NT2/D1 (cell line): ENCODE data around the gene MEIS2.

ENCODE experiments used
- DNase-seq: peaks from one replicate; pipeline ENCODE4 v3.0.0-alpha.2; 2011; ENCODE audit warnings: low read depth, low spot score
- H3K27me3 ChIP-seq: 2 replicates; pipeline ENCODE4 v1.6.0; 2011; ENCODE audit warnings: mild to moderate bottlenecking; ENCODE audit not compliant: insufficient read length, insufficient read depth
- H3K36me3 ChIP-seq: 2 replicates; pipeline ENCODE4 v1.6.1; 2011; ENCODE audit warnings: mild to moderate bottlenecking, low read length, mixed read lengths; ENCODE audit not compliant: insufficient read depth, insufficient read length
- H3K4me1 ChIP-seq: 2 replicates; pipeline ENCODE4 v1.5.1; 2011; ENCODE audit not compliant: insufficient read depth, insufficient read length
- H3K4me3 ChIP-seq: 2 replicates; pipeline ENCODE4 v1.5.1; 2011; ENCODE audit warnings: low read depth; ENCODE audit not compliant: insufficient read length
- H3K9ac ChIP-seq: 2 replicates; pipeline ENCODE4 v1.6.0; 2011; ENCODE audit warnings: low read depth; ENCODE audit not compliant: insufficient read length
- H3K9me3 ChIP-seq: 2 replicates; pipeline ENCODE4 v1.5.1; 2011; ENCODE audit warnings: mild to moderate bottlenecking, low read length; ENCODE audit not compliant: insufficient read depth
- SUZ12 ChIP-seq: IDR thresholded peaks from 2 replicates; pipeline ENCODE4 v1.6.1; 2011; ENCODE audit not compliant: insufficient read length, insufficient read depth; ENCODE audit errors: extremely low read depth
- YY1 ChIP-seq: IDR thresholded peaks from 2 replicates; pipeline ENCODE4 v1.6.1; 2011; ENCODE audit not compliant: insufficient read length, insufficient read depth
- ZNF274 ChIP-seq: IDR thresholded peaks from 2 replicates; pipeline ENCODE4 v1.6.1; 2011; ENCODE audit warnings: mild to moderate bottlenecking, low read depth, low read length

MEIS2 gene

GRCh38 chr15:37080261-37080921 lies 20.0 kb downstream of the MEIS2 start:
- no peak for TF ChIP-seq ZNF274
- TF ChIP-seq YY1, result no peak
- TF ChIP-seq SUZ12, result no peak
- Histone ChIP-seq H3K9me3 (no peaks in the 10 kb centered on the region; the same call in 1 of the 2 replicates), H3K9ac (no peak overlapping the region), H3K27me3 (no peaks in the 10 kb centered on the region), H3K4me1 (no peaks in the 10 kb centered on the region), H3K36me3 (no peaks in the 10 kb centered on the region), H3K4me3 (no peak overlapping the region)
- DNase-seq, result no peak

GRCh38 chr15:37079726-37080125 lies 20.6 kb downstream of the MEIS2 start:
- no peaks in the 10 kb centered on the region for H3K36me3 ChIP-seq
- H3K4me3 ChIP-seq, result no peak overlapping the region
- no peaks in the 10 kb centered on the region for H3K27me3 ChIP-seq
- no peak overlapping the region for H3K9ac ChIP-seq
- H3K4me1 ChIP-seq, result no peaks in the 10 kb centered on the region
- H3K9me3 ChIP-seq, result no peaks in the 10 kb centered on the region; the same call in 1 of the 2 replicates
- TF ChIP-seq SUZ12 (no peak), YY1 (no peak), ZNF274 (no peak)
- no peak for DNase-seq

GRCh38 chr15:37078566-37078965 lies 21.8 kb downstream of the MEIS2 start:
- DNase-seq, result no peak
- no peaks in the 10 kb centered on the region for H3K9me3 ChIP-seq
- H3K4me1 ChIP-seq, result no peaks in the 10 kb centered on the region
- H3K4me3 ChIP-seq, result no peak overlapping the region
- TF ChIP-seq SUZ12 (no peak), YY1 (no peak), ZNF274 (no peak)
- no peak overlapping the region for H3K9ac ChIP-seq
- H3K27me3 ChIP-seq, result no peaks in the 10 kb centered on the region
- H3K36me3 ChIP-seq, result no peaks in the 10 kb centered on the region

- DNase-seq, result no peak
- H3K4me3 ChIP-seq, result no peak overlapping the region
- no peak overlapping the region for H3K9ac ChIP-seq
- no peak for TF ChIP-seq YY1
- no peak for TF ChIP-seq SUZ12
- no peak for TF ChIP-seq ZNF274
- H3K9me3 ChIP-seq, result no peaks in the 10 kb centered on the region
- H3K27me3 ChIP-seq, result no peaks in the 10 kb centered on the region
- H3K36me3 ChIP-seq, result no peaks in the 10 kb centered on the region
- H3K4me1 ChIP-seq, result no peaks in the 10 kb centered on the region
These were observed 22.6 kb downstream of the MEIS2 start for GRCh38 chr15:37077623-37078351.

GRCh38 chr15:37076543-37076942 lies 23.8 kb downstream of the MEIS2 start:
- H3K9me3 ChIP-seq, result no peaks in the 10 kb centered on the region
- H3K9ac ChIP-seq, result no peak overlapping the region
- H3K4me3 ChIP-seq, result no peak overlapping the region
- H3K36me3 ChIP-seq, result no peaks in the 10 kb centered on the region
- no peak for TF ChIP-seq ZNF274
- no peak for TF ChIP-seq YY1
- TF ChIP-seq SUZ12, result no peak
- no peak for DNase-seq
- H3K27me3 ChIP-seq, result no peaks in the 10 kb centered on the region
- H3K4me1 ChIP-seq, result no peaks in the 10 kb centered on the region

- H3K27me3 ChIP-seq, result no peaks in the 10 kb centered on the region
- DNase-seq, result no peak
- H3K4me1 ChIP-seq, result no peaks in the 10 kb centered on the region
- TF ChIP-seq ZNF274 (no peak), YY1 (no peak), SUZ12 (no peak)
- H3K9ac ChIP-seq, result no peak overlapping the region
- no peaks in the 10 kb centered on the region for H3K36me3 ChIP-seq
- no peaks in the 10 kb centered on the region for H3K9me3 ChIP-seq
- H3K4me3 ChIP-seq, result no peak overlapping the region
These were observed 24.6 kb downstream of the MEIS2 start for GRCh38 chr15:37075777-37076176.

- no peak for DNase-seq
- Histone ChIP-seq H3K36me3 (no peaks in the 10 kb centered on the region), H3K27me3 (no peaks in the 10 kb centered on the region), H3K4me1 (no peaks in the 10 kb centered on the region), H3K9ac (no peak overlapping the region), H3K4me3 (no peak overlapping the region), H3K9me3 (no peaks in the 10 kb centered on the region)
- TF ChIP-seq YY1 (no peak), SUZ12 (no peak), ZNF274 (no peak)
These were observed 28.2 kb downstream of the MEIS2 start for GRCh38 chr15:37072181-37072580.
